Epithelial cell of proximal tubule (primary cell): ENCODE data around the gene GABRB3. TPM values are rescaled to one million over a fixed set of nuclear protein-coding genes. Genes with fewer than 3 reads are reported as not detected.

Source experiments
- DNase-seq: peaks from one replicate; pipeline ENCODE4 v3.0.0-alpha.2; 2011; ENCODE audit warnings: low read depth
- H3K4me3 ChIP-seq: 2 replicates; pipeline ENCODE4 v1.5.1; 2011; ENCODE audit warnings: low read depth, mild to moderate bottlenecking, low read length
- CTCF ChIP-seq: conservative IDR thresholded peaks from 2 replicates; pipeline ENCODE4 v1.5.1; 2012; ENCODE audit warnings: low read depth, mild to moderate bottlenecking, low read length
- total RNA-seq: library from RNA; depleted of rRNA; stranded (reverse); fragments of >200 nt; gene quantifications from 2 replicates; pipeline ENCODE4 v1.2.3, GENCODE V29; 2015

Gene GABRB3
- total RNA-seq, 1 donor from 2014 or later = 0.58 TPM

DNA sequence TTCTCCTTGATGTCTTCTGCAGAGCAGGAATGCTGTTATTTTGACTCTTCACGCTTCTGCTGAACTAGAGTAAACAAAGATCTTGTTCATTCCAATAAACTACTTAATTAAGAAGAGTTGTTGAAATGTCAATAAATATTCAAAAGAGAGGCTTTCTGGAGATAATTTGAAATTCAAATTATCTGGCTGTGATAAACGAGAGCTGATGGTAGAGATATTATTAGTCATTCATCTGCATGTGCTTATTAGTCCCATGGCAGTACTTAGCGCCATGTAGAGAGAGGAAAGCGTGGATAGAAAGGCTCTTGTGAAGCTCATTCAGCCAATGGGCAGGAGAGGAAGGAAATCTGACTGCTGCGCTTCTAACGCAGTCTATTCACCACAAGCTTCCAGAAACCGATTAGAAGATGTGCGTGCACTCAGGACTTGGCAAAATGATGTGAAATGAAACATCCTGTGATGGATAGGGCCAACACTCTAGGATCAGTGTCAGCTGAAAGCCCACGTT lies 251.1 kb downstream of the GABRB3 start:
- H3K4me3 ChIP-seq = no peak overlapping the region
- DNase-seq = no peak
- no peak for TF ChIP-seq CTCF

DNA sequence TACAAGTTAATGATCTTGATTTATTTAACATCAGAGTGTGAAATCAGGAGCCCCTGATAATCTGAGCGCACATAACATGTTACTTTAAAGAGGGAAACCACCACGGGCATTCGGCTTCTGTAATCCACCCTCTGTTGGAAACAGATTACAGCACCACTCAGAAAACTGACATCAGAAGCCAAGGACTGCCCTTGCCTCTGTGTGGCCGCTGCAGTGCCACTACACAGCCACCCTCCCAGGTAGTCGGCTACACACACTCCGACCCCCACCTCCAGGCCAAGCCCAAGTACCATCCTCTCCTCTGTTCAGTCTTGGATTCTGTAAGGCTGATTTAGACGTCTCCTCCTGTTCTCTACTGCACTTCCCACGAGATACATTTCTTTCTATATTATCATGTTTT lies 251.7 kb downstream of the GABRB3 start:
- no peak overlapping the region for H3K4me3 ChIP-seq
- no peak for TF ChIP-seq CTCF
- no peak for DNase-seq

- DNase-seq = no peak
- no peak for TF ChIP-seq CTCF
- no peak overlapping the region for H3K4me3 ChIP-seq
Measured at GRCh38 chr15:26518885-26519284, 254.0 kb downstream of the GABRB3 start.

DNA sequence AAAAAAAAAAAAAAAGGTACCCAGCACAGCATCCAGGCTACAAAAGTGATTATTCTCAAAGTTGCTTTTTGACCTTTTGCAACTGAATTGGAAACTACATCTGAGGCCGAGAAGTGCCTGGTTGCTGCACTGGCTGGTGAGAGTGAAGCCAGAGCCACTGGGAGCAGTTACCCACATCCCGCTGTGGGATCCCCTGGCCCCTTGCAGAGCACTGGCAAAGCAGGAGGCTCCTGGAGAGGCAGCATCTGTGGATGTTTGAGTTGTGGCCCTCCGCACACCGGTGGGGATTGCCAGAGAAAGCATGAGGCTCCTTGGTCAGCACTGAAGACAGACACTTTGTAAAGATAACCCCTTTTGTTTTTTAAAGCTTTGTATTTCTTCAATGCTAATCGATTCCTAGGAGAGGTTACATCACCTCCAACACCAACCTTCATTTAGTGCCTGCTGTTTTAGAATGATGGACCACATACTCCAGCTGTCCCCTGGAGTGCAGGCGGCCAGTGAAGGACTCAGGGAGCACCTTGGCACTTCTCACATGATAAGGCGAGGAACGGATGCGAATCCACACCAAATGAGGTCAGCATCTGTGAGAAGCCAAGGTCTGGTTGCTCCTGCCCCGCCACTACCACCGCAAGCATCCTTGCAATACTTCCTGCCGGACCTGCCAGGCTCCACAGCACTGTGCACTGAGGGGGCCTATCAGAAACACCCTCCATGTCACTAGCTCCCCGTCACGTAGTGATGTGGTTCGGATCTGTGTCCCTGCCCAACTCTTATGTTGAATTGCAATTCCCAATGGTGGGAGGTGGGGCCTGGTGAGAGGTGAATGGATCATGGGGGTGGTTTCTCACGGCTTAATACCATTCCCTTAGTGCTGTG lies 256.5 kb downstream of the GABRB3 start:
- no peak for DNase-seq
- TF ChIP-seq CTCF = no peak
- no peak overlapping the region for H3K4me3 ChIP-seq

DNA sequence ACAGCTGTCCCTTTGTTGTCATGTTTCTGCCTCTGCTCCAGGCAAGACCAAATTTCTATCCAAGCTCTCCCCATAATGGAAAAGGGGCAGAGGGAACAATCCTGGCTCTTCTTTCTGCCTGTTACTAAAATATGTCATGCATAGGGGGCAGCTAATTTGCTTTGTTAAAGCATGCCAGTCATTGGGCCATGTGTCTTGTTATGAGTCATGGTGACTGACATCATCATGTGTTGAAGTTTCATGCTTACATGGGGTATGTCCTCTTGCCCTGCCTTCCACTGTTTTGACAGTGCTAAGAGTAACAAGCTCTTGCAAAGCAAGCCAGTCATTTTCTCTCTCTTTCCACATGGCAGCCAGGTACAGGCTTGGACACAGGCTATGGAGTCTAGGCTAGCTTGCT lies 268.9 kb downstream of the GABRB3 start:
- no peak for DNase-seq

More for the DNA sequence above, 268.9 kb downstream of the GABRB3 start:
- H3K4me3 ChIP-seq = no peak overlapping the region
- TF ChIP-seq CTCF = no peak

Other genes starting within 250 kb of the GABRB3 start
- gene GABRA5, start 94.0 kb upstream of the GABRB3 start, total RNA-seq = 0.29 and 0.43 TPM in 2 replicates
- 0.06 TPM in 1 of 2 replicates, not detected in the other for gene GABRG3, start 198.1 kb upstream of the GABRB3 start, total RNA-seq